ENCODE results near the gene PCDHGB7. TPM values are rescaled to one million over a fixed set of nuclear protein-coding genes. Genes with fewer than 3 reads are reported as not detected.

PCDHGB7 gene
- total RNA-seq, 1 experiment from 2014 or later: 0.75 TPM

DNA sequence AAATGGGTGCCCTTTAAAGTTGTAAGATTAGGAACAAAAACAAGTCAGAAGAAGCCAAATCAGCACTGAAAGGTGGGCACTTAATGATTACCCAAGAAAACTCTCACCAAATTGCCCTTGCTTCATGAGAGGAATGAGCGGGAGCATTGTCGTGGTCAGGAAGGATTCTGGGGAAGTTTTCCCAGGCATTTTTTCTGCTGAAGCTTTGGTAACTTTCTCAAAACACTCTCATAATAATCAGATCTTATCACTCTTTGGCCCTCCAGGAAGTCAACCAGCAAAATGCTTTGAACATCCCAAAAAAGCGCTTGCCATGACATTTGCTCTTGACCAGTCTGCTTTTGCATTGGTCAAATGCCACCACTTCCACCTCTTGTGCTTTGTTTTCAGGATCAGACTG lies 47.9 kb downstream of the PCDHGB7 start:
- H3K36me3 Mint-ChIP-seq (ENCODE audit: insufficient read depth, unreplicated experiment): no peaks in the 10 kb centered on the region
- H3K27ac Mint-ChIP-seq (ENCODE audit: low read depth, unreplicated experiment): no peak overlapping the region
- POLR2A ChIA-PET: interaction anchor here (0.6 to 4.7 kb wide), 3 partner anchors 11 to 95 kb away, joined by 3 to 17 read pairs (median 3); partner anchors contain the start of gene PCDHGC3
- intact Hi-C loops (cut with micrococcal nuclease): no loop called here
- TF ChIP-seq CTCF (IDR thresholded peaks at IDR 0.05; ENCODE audit: unreplicated experiment): no peak
- no peaks in the 10 kb centered on the region for H3K9me3 Mint-ChIP-seq (ENCODE audit: unreplicated experiment)
- no TSS peak for BruUV-seq (replicated peaks)
- CTCF ChIA-PET: interaction anchor here (0.6 to 3.6 kb wide), 8 partner anchors 10 to 153 kb away, joined by 3 to 23 read pairs (median 3); partner anchors contain the start of genes PCDHGB7 and PCDHGC3
- no peaks in the 10 kb centered on the region for H3K4me1 Mint-ChIP-seq (ENCODE audit: insufficient read depth, unreplicated experiment)
- DNase-seq (ENCODE audit: unreplicated experiment): no peak
- no peaks in the 10 kb centered on the region for H3K27me3 Mint-ChIP-seq (ENCODE audit: insufficient read depth, unreplicated experiment)
- H3K4me3 Mint-ChIP-seq (ENCODE audit: unreplicated experiment): no peak overlapping the region

Other genes starting within 250 kb of the PCDHGB7 start
- gene PCDHB7, start 245.0 kb upstream of the PCDHGB7 start, total RNA-seq (2022): 0.28 and 0.29 TPM in 2 replicates
- 0.34 TPM in 1 of 2 replicates, not detected in the other for gene PCDHB8, start 239.9 kb upstream of the PCDHGB7 start, total RNA-seq (2022)
- 1.8 and 2.5 TPM in 2 replicates for gene PCDHB16, start 235.3 kb upstream of the PCDHGB7 start, total RNA-seq (2022)
- gene PCDHB9, start 230.5 kb upstream of the PCDHGB7 start, total RNA-seq (2022): 1.0 and 1.8 TPM in 2 replicates
- gene PCDHB10, start 225.3 kb upstream of the PCDHGB7 start, total RNA-seq (2022): 1.2 and 1.4 TPM in 2 replicates
- 0.75 and 1.3 TPM in 2 replicates for gene PCDHB11, start 218.1 kb upstream of the PCDHGB7 start, total RNA-seq (2022)
- gene PCDHB12, start 209.0 kb upstream of the PCDHGB7 start, total RNA-seq (2022): 1.6 and 2.3 TPM in 2 replicates
- 3.5 and 4.7 TPM in 2 replicates for gene PCDHB13, start 203.8 kb upstream of the PCDHGB7 start, total RNA-seq (2022)
- gene PCDHB14, start 194.3 kb upstream of the PCDHGB7 start, total RNA-seq (2022): 4.7 and 6.2 TPM in 2 replicates
- 0.91 and 1.2 TPM in 2 replicates for gene PCDHB15, start 172.3 kb upstream of the PCDHGB7 start, total RNA-seq (2022)
- gene SLC25A2, start 113.6 kb upstream of the PCDHGB7 start, total RNA-seq (2022): 0.37 and 0.79 TPM in 2 replicates
- 81.3 and 94.9 TPM in 2 replicates for gene TAF7, start 96.9 kb upstream of the PCDHGB7 start, total RNA-seq (2022)
- 0.20 and 0.35 TPM in 2 replicates for gene PCDHGA1, start 87.2 kb upstream of the PCDHGB7 start, total RNA-seq (2022)
- gene PCDHGA2, start 78.9 kb upstream of the PCDHGB7 start, total RNA-seq (2022): 0.32 and 0.33 TPM in 2 replicates
- gene PCDHGA3, start 73.8 kb upstream of the PCDHGB7 start, total RNA-seq (2022): 0.07 and 0.25 TPM in 2 replicates
- gene PCDHGB1, start 67.6 kb upstream of the PCDHGB7 start, total RNA-seq (2022): 0.19 and 0.59 TPM in 2 replicates
- 0.26 and 0.44 TPM in 2 replicates for gene PCDHGA4, start 62.7 kb upstream of the PCDHGB7 start, total RNA-seq (2022)
- gene PCDHGB2, start 57.7 kb upstream of the PCDHGB7 start, total RNA-seq (2022): 0.61 and 0.88 TPM in 2 replicates
- 0.25 and 0.42 TPM in 2 replicates for gene PCDHGA5, start 53.5 kb upstream of the PCDHGB7 start, total RNA-seq (2022)
- gene PCDHGB3, start 47.4 kb upstream of the PCDHGB7 start, total RNA-seq (2022): 0.33 and 0.56 TPM in 2 replicates
- gene PCDHGA6, start 43.8 kb upstream of the PCDHGB7 start, total RNA-seq (2022): 0.44 and 0.49 TPM in 2 replicates
- 0.56 and 0.86 TPM in 2 replicates for gene PCDHGA7, start 34.9 kb upstream of the PCDHGB7 start, total RNA-seq (2022)
- 0.49 and 0.79 TPM in 2 replicates for gene PCDHGB4, start 30.0 kb upstream of the PCDHGB7 start, total RNA-seq (2022)
- gene PCDHGA8, start 25.0 kb upstream of the PCDHGB7 start, total RNA-seq (2022): 0.28 and 0.56 TPM in 2 replicates
- 3.2 and 5.6 TPM in 2 replicates for gene PCDHGB5, start 19.7 kb upstream of the PCDHGB7 start, total RNA-seq (2022)
- 0.89 and 1.3 TPM in 2 replicates for gene PCDHGA9, start 14.9 kb upstream of the PCDHGB7 start, total RNA-seq (2022)
- 0.68 and 1.4 TPM in 2 replicates for gene PCDHGB6, start 9.7 kb upstream of the PCDHGB7 start, total RNA-seq (2022)
- gene PCDHGA10, start 4.7 kb upstream of the PCDHGB7 start, total RNA-seq (2022): 1.4 TPM in 2 replicates
- gene PCDHGA11, start 3.4 kb downstream of the PCDHGB7 start, total RNA-seq (2022): 0.30 and 0.76 TPM in 2 replicates
- 0.79 and 0.91 TPM in 2 replicates for gene PCDHGA12, start 12.8 kb downstream of the PCDHGB7 start, total RNA-seq (2022)
- 17.3 and 31.7 TPM in 2 replicates for gene PCDHGC3, start 58.3 kb downstream of the PCDHGB7 start, total RNA-seq (2022)
- gene PCDHGC4, start 67.4 kb downstream of the PCDHGB7 start, total RNA-seq (2022): 0.40 and 1.7 TPM in 2 replicates
- gene PCDHGC5, start 71.4 kb downstream of the PCDHGB7 start, total RNA-seq (2022): 0.61 and 0.69 TPM in 2 replicates
- 203 and 228 TPM in 2 replicates for gene DIAPH1, start 201.3 kb downstream of the PCDHGB7 start, total RNA-seq (2022)
- 83.5 and 85.6 TPM in 2 replicates for gene HDAC3, start 219.2 kb downstream of the PCDHGB7 start, total RNA-seq (2022)
- 12.5 and 13.3 TPM in 2 replicates for gene RELL2, start 219.3 kb downstream of the PCDHGB7 start, total RNA-seq (2022)
- gene FCHSD1, start 233.7 kb downstream of the PCDHGB7 start, total RNA-seq (2022): 21.2 and 22.1 TPM in 2 replicates

Measured in MCF 10A (cell line).